ENCODE measurements around the gene TAF5. TPM values are rescaled to one million over a fixed set of nuclear protein-coding genes. Genes with fewer than 3 reads are reported as not detected.
A peak's percentile ranks its signal among the peaks of the same experiment; 100 is the strongest.
"Not testable (repeated sequence)": the region's sequence is repeated elsewhere in the genome, so short reads cannot be mapped to it uniquely, and the experiment has no call there.

The TAF5 gene
- total RNA-seq, 1 experiment from 2014 or later = 4.2 TPM

GRCh38 chr10:103355906-103356599, 11.7 kb upstream of the TAF5 start:
- POLR2A ChIA-PET (ENCODE audit: unreplicated experiment) = no interaction called here

GRCh38 chr10:103359493-103359892, 8.3 kb upstream of the TAF5 start:
- CTCF ChIA-PET; BruUV-seq (replicated peaks); POLR2A ChIA-PET (ENCODE audit: unreplicated experiment): not testable (repeated sequence)

More at GRCh38 chr10:103355906-103356599, 11.7 kb upstream of the TAF5 start:
- Histone ChIP-seq H3K36me3 (ENCODE audit: low read depth) (no peaks in the 10 kb centered on the region), H3K27ac (no peak overlapping the region), H3K4me3 (no peak overlapping the region), H2AFZ (no peak overlapping the region), H3F3A (ENCODE audit: insufficient read depth, low read depth) (peaks cover under 1% of the 10 kb centered on the region; the same call in 1 of the 2 replicates), H3K79me2 (ENCODE audit: low read depth) (no peaks in the 10 kb centered on the region), H3K9me3 (ENCODE audit: insufficient read depth, low read depth) (no peaks in the 10 kb centered on the region), H3K9me2 (ENCODE audit: insufficient read depth) (no peaks in the 10 kb centered on the region), H3K27me3 (ENCODE audit: insufficient read depth, low read depth) (no peaks in the 10 kb centered on the region), H3K4me1 (replicated peaks; ENCODE audit: insufficient read depth) (peaks cover 5% of the 10 kb centered on the region; the same call in 1 of the 2 replicates), H3K4me2 (no peak overlapping the region), H4K20me1 (ENCODE audit: insufficient read depth) (no peaks in the 10 kb centered on the region)
- no peak for TF ChIP-seq EZH2 (IDR thresholded peaks at IDR 0.05; ENCODE audit: low read depth)
- TF ChIP-seq, protein P1, sequence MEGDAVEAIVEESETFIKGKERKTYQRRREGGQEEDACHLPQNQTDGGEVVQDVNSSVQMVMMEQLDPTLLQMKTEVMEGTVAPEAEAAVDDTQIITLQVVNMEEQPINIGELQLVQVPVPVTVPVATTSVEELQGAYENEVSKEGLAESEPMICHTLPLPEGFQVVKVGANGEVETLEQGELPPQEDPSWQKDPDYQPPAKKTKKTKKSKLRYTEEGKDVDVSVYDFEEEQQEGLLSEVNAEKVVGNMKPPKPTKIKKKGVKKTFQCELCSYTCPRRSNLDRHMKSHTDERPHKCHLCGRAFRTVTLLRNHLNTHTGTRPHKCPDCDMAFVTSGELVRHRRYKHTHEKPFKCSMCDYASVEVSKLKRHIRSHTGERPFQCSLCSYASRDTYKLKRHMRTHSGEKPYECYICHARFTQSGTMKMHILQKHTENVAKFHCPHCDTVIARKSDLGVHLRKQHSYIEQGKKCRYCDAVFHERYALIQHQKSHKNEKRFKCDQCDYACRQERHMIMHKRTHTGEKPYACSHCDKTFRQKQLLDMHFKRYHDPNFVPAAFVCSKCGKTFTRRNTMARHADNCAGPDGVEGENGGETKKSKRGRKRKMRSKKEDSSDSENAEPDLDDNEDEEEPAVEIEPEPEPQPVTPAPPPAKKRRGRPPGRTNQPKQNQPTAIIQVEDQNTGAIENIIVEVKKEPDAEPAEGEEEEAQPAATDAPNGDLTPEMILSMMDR (conservative IDR thresholded peaks at IDR 0.05) = no peak
- DNase-seq = no peak
- no TSS peak for BruUV-seq (replicated peaks)
- intact Hi-C loops (cut with micrococcal nuclease; ENCODE audit: unreplicated experiment) = no loop called here
- CTCF ChIA-PET = no interaction called here

DNA sequence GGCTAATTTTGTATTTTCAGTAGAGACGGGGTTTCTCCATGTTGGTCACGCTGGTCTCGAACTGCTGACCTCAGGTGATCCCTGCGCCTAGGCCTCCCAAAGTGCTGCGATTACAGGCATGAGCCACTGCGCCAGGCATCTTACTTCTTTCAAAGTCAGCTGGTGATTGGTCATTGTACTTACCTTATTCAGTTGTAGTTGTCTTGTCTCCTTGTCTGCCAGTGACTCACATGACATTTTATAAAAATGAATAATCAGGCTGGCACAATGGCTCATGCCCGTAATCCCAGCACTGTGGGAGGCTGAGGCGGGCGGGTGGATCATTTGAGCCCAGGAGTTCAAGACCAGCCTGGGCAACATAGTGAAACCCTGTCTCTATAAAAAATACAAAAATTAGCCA, 7.0 kb upstream of the TAF5 start:
- H3F3A ChIP-seq (ENCODE audit: insufficient read depth, low read depth); H3K4me3 ChIP-seq; H2AFZ ChIP-seq; H3K27ac ChIP-seq; intact Hi-C loops (cut with micrococcal nuclease; ENCODE audit: unreplicated experiment); H3K27me3 ChIP-seq (ENCODE audit: insufficient read depth, low read depth); POLR2A ChIA-PET (ENCODE audit: unreplicated experiment); H3K9me3 ChIP-seq (ENCODE audit: insufficient read depth, low read depth); H3K79me2 ChIP-seq (ENCODE audit: low read depth); H3K9me2 ChIP-seq (ENCODE audit: insufficient read depth); CTCF ChIA-PET; H4K20me1 ChIP-seq (ENCODE audit: insufficient read depth); H3K4me2 ChIP-seq; H3K4me1 ChIP-seq (replicated peaks; ENCODE audit: insufficient read depth); H3K36me3 ChIP-seq (ENCODE audit: low read depth); BruUV-seq (replicated peaks): not testable (repeated sequence)
- DNase-seq = peak in 1 of 2 experiments; percentile 40

More at GRCh38 chr10:103359493-103359892, 8.3 kb upstream of the TAF5 start:
- DNase-seq; H3K27ac ChIP-seq; H3K27me3 ChIP-seq (ENCODE audit: insufficient read depth, low read depth); intact Hi-C loops (cut with micrococcal nuclease; ENCODE audit: unreplicated experiment); H3K36me3 ChIP-seq (ENCODE audit: low read depth); H3K4me3 ChIP-seq; H2AFZ ChIP-seq; H3F3A ChIP-seq (ENCODE audit: insufficient read depth, low read depth); H3K9me2 ChIP-seq (ENCODE audit: insufficient read depth); H3K4me2 ChIP-seq; H4K20me1 ChIP-seq (ENCODE audit: insufficient read depth); H3K4me1 ChIP-seq (replicated peaks; ENCODE audit: insufficient read depth); H3K79me2 ChIP-seq (ENCODE audit: low read depth); H3K9me3 ChIP-seq (ENCODE audit: insufficient read depth, low read depth): not testable (repeated sequence)

- Histone ChIP-seq H3K4me1 (replicated peaks; ENCODE audit: insufficient read depth) (0 out of 2 replicates have a peak, but pooled peaks cover 7% of the 10 kb centered on the region), H3K4me2 (peak overlapping the region; percentile 81), H3K9me2 (ENCODE audit: insufficient read depth) (no peaks in the 10 kb centered on the region), H3K36me3 (ENCODE audit: low read depth) (no peaks in the 10 kb centered on the region), H3F3A (ENCODE audit: insufficient read depth, low read depth) (peaks cover 12% of the 10 kb centered on the region; the same call in 1 of the 2 replicates), H3K79me2 (ENCODE audit: low read depth) (peaks cover 23% of the 10 kb centered on the region; the same call in 1 of the 2 replicates), H2AFZ (peak overlapping the region; percentile 87), H3K27ac (peak overlapping the region; percentile 78), H3K9me3 (ENCODE audit: insufficient read depth, low read depth) (no peaks in the 10 kb centered on the region), H3K4me3 (peak overlapping the region; percentile 75), H4K20me1 (ENCODE audit: insufficient read depth) (no peaks in the 10 kb centered on the region), H3K27me3 (ENCODE audit: insufficient read depth, low read depth) (no peaks in the 10 kb centered on the region)
- ChIA-PET CTCF (no interaction called here), POLR2A (ENCODE audit: unreplicated experiment) (no interaction called here)
- no peak for TF ChIP-seq EZH2 (IDR thresholded peaks at IDR 0.05; ENCODE audit: low read depth)
- TF ChIP-seq, protein P1 (conservative IDR thresholded peaks at IDR 0.05) = no peak
- intact Hi-C loops (cut with micrococcal nuclease; ENCODE audit: unreplicated experiment) = no loop called here
- peak in 1 of 2 experiments; percentile 3 for DNase-seq
- TSS peak; percentile 98 for BruUV-seq (replicated peaks)
Measured at GRCh38 chr10:103367379-103367781, 396 bp upstream of the TAF5 start.
